NCI-H146 treated with DMSO at 0.1 percent for 48 hours (cell line): ENCODE results near the gene FGFRL1.

Source experiments
- DNase-seq: peaks from one replicate; lab custom pipeline; 2025; ENCODE audit not compliant: unreplicated experiment; lab: John Stamatoyannopoulos, UW

FGFRL1 gene

DNA sequence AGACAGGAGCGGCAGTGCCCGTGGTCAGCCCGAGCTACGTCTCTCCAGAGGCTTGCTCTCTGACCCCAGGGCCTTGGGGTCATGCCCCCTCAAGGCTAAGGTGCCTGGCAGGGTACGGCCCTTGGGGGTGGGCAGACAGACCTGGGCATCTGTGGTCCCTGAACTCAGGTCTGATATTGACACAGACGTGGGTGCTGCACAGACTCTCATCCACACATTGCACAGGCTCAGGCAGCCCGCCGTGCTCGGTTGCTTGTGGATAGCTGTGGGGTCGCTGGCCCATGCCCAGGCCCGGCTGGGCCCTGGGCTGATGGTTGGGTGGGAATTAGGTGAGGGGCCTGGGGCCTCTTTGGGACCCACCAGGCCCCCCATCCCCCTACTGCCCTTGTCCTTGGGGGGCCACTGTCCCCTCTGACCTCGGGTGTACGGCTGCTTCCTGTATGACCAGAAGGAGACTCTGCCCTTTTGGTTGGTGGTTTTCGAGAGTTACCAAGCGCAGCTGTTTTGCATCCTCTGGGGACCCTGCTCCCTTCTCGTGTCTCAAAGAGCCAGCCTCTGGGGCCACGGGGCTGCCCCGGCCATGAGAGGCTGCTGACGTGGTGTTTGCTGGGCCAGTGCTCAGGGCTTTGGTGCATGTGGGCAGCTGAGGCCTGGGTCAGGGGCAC is 10.1 kb downstream of the FGFRL1 start:
- no peak for DNase-seq

GRCh38 chr4:1022051-1022738 is 10.8 kb downstream of the FGFRL1 start:
- DNase-seq: no peak

DNA sequence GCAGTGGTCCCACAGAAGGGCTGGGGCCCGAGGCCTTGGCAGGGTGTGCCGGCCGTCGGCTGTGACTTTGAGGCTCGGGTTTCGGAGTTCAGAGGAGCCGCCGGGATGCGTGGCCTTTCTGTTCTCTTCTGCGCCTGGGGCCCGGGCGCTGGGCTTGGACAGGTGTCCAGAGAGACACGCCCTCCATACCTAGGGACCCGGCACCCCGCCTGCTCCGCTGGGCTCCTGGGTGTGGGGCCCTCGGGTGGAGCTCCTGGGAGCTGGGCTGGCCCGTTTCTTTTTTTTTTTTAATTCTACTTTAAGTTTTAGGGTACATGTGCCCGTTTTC is 11.3 kb downstream of the FGFRL1 start:
- DNase-seq: no peak

GRCh38 chr4:1023075-1023640 is 11.7 kb downstream of the FGFRL1 start:
- no peak for DNase-seq

GRCh38 chr4:1023895-1024740 is 12.7 kb downstream of the FGFRL1 start:
- no peak for DNase-seq

DNA sequence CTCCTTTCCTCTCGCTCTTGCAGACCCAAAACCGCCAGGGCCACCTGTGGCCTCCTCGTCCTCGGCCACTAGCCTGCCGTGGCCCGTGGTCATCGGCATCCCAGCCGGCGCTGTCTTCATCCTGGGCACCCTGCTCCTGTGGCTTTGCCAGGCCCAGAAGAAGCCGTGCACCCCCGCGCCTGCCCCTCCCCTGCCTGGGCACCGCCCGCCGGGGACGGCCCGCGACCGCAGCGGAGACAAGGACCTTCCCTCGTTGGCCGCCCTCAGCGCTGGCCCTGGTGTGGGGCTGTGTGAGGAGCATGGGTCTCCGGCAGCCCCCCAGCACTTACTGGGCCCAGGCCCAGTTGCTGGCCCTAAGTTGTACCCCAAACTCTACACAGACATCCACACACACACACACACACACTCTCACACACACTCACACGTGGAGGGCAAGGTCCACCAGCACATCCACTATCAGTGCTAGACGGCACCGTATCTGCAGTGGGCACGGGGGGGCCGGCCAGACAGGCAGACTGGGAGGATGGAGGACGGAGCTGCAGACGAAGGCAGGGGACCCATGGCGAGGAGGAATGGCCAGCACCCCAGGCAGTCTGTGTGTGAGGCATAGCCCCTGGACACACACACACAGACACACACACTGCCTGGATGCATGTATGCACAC is 13.6 kb downstream of the FGFRL1 start:
- DNase-seq: no peak

DNA sequence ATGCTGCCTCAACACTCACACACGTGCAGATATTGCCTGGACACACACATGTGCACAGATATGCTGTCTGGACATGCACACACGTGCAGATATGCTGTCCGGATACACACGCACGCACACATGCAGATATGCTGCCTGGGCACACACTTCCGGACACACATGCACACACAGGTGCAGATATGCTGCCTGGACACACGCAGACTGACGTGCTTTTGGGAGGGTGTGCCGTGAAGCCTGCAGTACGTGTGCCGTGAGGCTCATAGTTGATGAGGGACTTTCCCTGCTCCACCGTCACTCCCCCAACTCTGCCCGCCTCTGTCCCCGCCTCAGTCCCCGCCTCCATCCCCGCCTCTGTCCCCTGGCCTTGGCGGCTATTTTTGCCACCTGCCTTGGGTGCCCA is 14.7 kb downstream of the FGFRL1 start:
- DNase-seq: no peak

DNA sequence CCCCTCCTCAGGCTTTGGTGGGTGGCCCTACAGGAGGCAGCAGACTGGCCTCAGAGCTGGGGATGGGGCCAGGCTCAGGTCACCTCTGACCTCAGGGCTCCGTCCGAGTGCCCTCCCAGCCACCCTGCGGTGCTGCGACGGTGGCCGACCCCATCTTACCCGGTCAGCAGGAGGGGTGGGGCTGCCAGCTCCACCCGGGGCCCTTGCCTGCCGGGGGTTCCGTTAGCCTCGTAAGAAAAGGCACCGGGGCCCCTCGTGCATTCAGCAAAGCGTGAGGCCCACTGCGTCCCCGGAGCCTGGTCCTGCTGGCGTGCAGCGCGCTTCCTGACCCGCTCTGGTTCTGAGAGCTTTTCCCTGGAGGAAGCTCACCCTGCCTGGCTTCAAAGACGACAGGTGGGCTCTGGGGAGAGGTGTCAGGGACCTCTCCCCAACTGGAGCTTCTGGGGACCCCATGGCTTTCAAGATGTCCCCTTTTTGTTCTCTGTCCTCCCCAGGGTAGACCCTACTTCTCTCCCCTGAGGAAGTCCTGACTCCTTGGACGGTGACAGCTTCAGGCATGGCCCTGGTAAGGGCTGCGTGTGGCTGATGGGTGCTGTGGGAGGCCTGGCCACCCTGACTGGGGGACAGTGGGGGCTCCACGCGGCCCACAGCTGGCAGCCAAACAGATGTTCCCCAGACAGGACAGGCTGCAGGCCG is 15.9 kb downstream of the FGFRL1 start:
- DNase-seq: no peak

GRCh38 chr4:1027915-1028238 is 16.5 kb downstream of the FGFRL1 start:
- no peak for DNase-seq

GRCh38 chr4:1028574-1029220 is 17.3 kb downstream of the FGFRL1 start:
- DNase-seq: no peak

DNA sequence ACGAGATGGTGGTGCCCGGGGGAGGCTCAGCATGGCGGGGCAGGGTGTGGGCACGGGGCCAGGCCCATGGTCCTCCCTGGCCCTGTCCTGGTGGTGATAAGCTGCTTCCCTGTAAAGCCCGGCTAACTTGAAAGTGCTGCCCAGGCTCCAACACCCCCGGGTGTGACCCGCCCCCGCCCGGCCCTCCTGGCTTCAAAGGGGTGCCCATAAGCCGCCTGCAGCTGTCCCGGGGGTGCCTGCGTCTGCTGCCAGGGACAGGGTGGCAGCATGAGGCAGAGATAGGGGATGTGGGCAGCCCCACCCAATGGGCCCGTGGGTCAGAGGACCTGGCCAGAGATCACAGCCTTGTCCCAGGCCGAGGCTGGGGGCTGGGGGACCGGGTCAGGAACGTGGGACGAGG is 18.1 kb downstream of the FGFRL1 start:
- DNase-seq: no peak

DNA sequence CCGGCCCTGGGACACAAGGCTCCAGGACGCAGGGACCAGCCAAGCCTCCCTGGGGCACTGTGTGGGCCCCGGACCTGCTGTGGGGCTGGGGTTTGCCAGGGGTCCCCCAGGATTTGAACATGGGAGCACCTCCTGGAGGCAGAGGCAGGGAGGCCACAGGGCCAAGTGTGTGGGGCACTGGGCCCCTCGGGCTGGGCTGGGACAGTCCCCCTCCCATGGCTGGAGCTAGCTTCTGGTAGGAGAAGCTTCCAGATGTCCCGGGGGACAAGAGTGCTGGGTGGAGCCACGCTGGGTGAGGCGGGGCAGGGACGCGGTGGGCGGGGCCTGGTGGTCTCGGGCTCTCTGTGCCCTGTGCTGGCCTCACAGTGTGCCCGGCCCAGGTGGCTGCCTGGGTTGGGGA is 18.6 kb downstream of the FGFRL1 start:
- no peak for DNase-seq

DNA sequence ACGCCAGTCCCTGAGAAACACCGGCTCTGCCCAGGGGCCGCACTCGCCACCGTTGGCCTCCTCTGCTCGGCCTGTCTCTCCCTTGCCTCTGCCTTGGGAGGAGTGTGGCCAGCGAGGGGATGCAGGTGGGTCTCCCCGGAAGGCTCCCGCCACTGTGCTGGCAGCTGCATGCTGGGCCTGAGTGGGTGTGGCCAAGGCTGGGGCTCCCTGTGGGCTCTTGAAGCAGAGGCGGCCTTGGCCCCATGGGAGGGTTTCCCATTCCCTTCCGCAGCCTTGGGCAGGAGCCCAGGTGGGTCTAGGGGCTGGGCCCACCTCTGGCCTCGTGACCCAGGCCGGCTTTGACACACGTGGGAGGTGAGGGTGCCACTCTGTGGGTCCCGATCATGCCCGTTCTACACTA is 19.1 kb downstream of the FGFRL1 start:
- DNase-seq: no peak

GRCh38 chr4:1031346-1031745 is 19.9 kb downstream of the FGFRL1 start:
- no peak for DNase-seq

DNA sequence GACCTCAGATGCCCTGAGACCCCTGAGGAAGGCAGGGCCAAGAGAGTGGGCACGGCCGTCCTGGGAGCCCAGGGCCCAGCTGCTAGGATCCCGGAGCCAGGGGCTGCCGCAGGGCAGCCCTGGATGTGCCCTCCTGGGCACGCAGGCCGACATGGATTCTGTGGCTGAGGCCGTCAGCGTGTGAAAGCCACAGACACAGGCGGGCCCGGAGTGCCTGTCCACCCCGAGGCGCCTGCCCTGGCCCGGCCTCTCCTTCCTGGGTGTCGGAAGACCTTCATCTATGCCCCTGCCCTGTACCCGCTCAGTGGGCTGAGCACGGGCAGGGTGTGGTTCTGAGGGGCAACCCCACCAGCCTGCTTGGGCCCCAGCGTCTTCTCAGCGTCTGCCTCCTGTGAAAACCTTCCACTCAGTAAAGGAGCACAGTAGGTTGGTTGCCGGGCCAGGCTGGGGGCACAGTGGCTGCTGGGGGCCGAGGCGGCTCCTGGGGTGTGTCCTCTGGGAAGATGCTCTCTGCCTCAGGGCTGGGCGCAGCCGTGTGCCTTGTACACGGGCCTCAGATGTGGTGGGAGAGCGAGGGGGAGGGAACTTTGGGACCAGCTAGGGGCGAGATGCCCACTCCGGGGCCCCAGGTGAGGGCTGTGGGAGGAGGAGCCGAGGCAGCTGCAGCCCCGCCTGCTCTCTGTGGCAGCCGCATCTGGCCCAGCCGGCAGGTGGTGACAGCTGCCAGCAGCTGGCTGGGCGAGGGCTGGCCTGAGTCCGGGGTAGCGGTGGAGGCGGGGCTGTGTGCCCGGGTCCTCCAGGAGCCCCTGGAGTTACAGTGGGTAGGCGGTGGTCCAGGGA is 20.8 kb downstream of the FGFRL1 start:
- DNase-seq: no peak

DNA sequence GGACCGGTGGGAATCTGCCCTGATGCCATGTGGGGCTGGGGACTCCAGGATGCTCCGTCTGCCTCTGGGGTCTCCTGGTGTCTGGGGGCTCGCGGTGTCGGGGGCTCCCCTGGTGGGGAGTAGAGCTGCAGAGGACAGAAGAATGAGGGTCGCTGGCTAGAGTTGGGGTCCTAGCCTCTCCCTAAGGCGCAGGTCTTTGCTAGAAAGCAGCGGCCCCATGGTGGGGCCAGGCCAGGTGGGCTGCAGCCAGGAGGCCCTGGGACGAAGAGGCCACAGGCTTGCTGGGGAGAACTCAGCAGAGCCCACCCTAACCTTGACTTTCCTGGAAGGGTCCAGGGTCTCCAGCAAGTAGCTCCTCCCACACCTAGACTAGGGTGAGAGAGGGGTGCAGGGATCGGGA is 21.4 kb downstream of the FGFRL1 start:
- DNase-seq: no peak

DNA sequence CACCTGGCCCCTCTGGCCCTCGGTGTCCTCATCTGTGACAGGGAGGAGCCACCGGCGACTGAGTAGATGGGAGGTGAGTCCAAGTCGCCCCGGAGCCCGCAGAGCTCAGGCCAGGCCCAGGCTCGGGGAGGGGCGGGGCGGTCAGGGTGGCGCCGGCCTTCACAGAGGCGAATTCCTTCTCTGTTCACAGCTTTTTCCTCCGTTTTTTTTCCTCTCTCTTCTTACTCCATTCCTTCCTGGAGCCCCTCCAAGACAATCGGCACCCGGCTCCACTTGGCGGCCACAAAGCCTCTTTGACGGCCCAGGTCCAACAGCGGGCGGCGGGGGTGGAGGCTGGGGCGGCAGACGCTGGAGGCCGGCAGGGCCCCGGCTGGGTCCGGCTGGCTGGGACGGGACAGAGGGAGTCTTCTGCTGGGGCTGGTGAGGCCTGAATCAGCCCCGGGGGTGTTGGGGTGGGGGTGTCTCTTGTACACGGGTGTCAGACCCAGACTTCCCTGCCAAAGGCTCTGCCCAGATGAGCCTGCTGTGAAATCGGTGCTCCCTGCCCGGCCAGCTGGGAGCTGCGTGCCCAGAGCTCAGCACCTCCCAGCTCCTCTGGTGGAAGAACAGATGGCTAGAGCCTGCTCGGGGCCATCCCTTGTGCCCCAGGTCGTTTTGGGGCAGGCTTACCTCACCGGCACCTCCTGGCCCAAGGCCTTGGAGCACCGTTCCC is 22.6 kb downstream of the FGFRL1 start:
- DNase-seq: no peak

DNA sequence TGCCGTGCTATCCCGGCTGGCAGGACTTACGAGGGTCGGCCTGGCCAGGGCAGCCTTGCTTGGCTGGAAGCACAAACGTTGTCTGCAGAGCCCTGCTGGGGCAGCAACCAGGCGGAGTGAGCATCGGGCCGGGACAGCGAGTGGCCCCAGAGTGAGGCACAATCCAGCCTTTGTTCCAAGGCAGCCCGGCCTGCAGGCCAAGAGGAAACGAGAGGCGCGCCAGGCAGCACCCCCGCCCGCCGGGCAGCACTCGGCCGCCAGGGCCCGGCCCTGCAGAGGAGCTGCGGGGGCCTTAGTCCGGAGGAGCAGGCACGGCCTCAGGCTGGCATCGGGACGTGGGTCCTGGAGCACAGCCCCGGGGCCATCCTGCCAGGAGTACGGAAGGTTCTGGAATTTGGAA is 24.1 kb downstream of the FGFRL1 start:
- DNase-seq: no peak

DNA sequence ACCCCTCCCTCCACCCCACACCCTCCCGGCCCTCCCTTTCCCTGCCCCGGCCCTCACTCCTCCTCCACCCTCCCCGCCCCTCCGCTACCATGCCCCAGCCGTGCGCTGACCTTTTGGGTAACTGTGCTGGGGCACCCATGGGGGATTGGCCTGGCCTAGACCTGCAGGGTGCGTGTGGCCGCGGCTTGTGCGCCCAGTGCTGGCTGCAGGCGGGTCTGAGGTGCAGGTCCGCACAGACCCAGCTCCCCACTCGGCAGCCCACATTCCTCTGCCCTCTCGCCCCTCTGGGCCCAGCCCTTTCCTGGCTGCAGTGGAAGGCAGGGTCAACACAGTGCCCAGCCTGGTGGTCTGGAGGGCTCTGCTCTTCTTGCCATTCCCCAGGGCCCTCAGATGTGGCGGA is 24.7 kb downstream of the FGFRL1 start:
- DNase-seq: no peak
